Erythroblast (primary cell): ENCODE data around the gene AARS2.
A peak's percentile ranks its signal among the peaks of the same experiment; 100 is the strongest.
"Not testable (repeated sequence)": the region's sequence is repeated elsewhere in the genome, so short reads cannot be mapped to it uniquely, and the experiment has no call there.

ENCODE experiments used
- DNase-seq, 2 experiments: peaks; one replicate each; lab custom pipeline; 2025; lab: John Stamatoyannopoulos, UW
- GATA1 ChIP-seq: IDR thresholded peaks from 2 replicates; pipeline ENCODE4 v1.6.1; 2011; ENCODE audit warnings: low read depth, mild to moderate bottlenecking, control low read depth, low read length, moderate library complexity
- POLR2A ChIP-seq: IDR thresholded peaks from 2 replicates; pipeline ENCODE4 v1.6.1; 2011; ENCODE audit warnings: mild to moderate bottlenecking, low read length

AARS2 gene

GRCh38 chr6:44339301-44339700 lies 26.2 kb upstream of the AARS2 start:
- TF ChIP-seq POLR2A = no peak
- no peak for TF ChIP-seq GATA1
- no peak for DNase-seq

- TF ChIP-seq GATA1 = no peak
- TF ChIP-seq POLR2A = no peak
- DNase-seq = peak; percentile 69 to 84
Measured at GRCh38 chr6:44338228-44339122, 25.3 kb upstream of the AARS2 start.

GRCh38 chr6:44335631-44336030 lies 22.5 kb upstream of the AARS2 start:
- no peak for DNase-seq
- no peak for TF ChIP-seq POLR2A
- no peak for TF ChIP-seq GATA1

GRCh38 chr6:44333942-44334341 lies 20.8 kb upstream of the AARS2 start:
- TF ChIP-seq GATA1 (no peak), POLR2A (no peak)
- no peak for DNase-seq

- DNase-seq = no peak
Measured at GRCh38 chr6:44333273-44333919, 20.2 kb upstream of the AARS2 start.

GRCh38 chr6:44332585-44332984 lies 19.4 kb upstream of the AARS2 start:
- TF ChIP-seq POLR2A (no peak), GATA1 (no peak)
- no peak for DNase-seq

More at GRCh38 chr6:44333273-44333919, 20.2 kb upstream of the AARS2 start:
- no peak for TF ChIP-seq POLR2A

- TF ChIP-seq POLR2A (no peak), GATA1 (no peak)
- DNase-seq = no peak
Measured at GRCh38 chr6:44329858-44330257, 16.7 kb upstream of the AARS2 start.

- DNase-seq = not testable (repeated sequence)
Measured at GRCh38 chr6:44328203-44328602, 15.1 kb upstream of the AARS2 start.

GRCh38 chr6:44327760-44328159 lies 14.6 kb upstream of the AARS2 start:
- TF ChIP-seq GATA1 (no peak), POLR2A (no peak)
- DNase-seq = no peak

GRCh38 chr6:44327096-44327495 lies 13.9 kb upstream of the AARS2 start:
- TF ChIP-seq GATA1 = no peak
- no peak for TF ChIP-seq POLR2A
- DNase-seq = no peak

- no peak for DNase-seq
- TF ChIP-seq GATA1 (no peak), POLR2A (no peak)
Measured at GRCh38 chr6:44321210-44321609, 8.1 kb upstream of the AARS2 start.

- DNase-seq = not testable (repeated sequence)
Measured at GRCh38 chr6:44317136-44317631, 4.0 kb upstream of the AARS2 start.

- no peak for DNase-seq
- TF ChIP-seq POLR2A (no peak), GATA1 (no peak)
Measured at GRCh38 chr6:44316481-44316880, 3.3 kb upstream of the AARS2 start.

GRCh38 chr6:44315951-44316350 lies 2.8 kb upstream of the AARS2 start:
- no peak for DNase-seq
- no peak for TF ChIP-seq POLR2A
- TF ChIP-seq GATA1 = no peak
